Activated CD4-positive, CD25-positive, alpha-beta regulatory T cell treated with anti-CD3 and anti-CD28 coated beads, Interleukin-2, amount 50 U/mL, for 72 hours (primary cell): ENCODE data around the gene TAL1.
"Not testable (repeated sequence)": the region's sequence is repeated elsewhere in the genome, so short reads cannot be mapped to it uniquely, and the experiment has no call there.

Experiments
- DNase-seq: peaks from one replicate; pipeline ENCODE4 v3.0.0; 2021

The TAL1 gene

DNA sequence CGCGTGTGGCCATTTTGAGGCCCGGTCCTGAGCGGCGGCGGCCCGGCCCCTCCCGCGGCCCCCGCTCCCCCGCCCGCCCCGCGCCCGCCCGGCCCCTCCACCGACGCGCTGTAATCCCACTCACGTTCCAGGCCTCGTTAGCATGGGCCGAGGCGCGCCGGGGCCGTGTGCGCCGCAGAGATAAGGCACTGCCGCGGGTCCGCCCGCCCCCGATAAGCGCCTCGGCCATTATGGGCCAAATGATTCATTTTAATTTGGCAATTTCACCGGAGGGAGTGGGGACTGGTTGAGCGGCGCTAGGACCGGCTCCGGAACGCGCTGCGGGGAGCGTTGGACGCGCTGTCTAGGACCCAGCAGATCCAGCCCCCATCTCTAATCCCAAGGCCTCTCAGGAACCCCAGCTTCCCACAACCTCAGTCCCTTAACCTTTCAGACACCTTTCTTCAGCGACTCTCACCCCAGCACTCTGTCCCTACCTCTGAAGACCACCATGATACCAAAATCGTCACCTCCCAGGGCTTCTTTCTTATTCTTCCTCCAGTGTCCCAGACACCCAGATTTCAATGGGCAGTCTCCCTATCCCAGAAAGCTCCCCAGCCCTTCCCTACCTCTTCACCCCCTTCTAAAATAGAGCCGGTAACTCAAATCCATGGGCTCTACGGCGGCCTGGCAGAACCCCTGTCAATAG, at the start of gene TAL1:
Gene TAL1 (minus strand): TSS at position 39 of the 688 bp plus-strand sequence. CDS start 6,337 bp downstream, outside the sequence.
- DNase-seq = no peak

- DNase-seq = no peak
Measured at GRCh38 chr1:47280142-47280541, 48.1 kb upstream of the TAL1 start.

GRCh38 chr1:47276850-47277249, 44.8 kb upstream of the TAL1 start:
- DNase-seq = no peak

DNA sequence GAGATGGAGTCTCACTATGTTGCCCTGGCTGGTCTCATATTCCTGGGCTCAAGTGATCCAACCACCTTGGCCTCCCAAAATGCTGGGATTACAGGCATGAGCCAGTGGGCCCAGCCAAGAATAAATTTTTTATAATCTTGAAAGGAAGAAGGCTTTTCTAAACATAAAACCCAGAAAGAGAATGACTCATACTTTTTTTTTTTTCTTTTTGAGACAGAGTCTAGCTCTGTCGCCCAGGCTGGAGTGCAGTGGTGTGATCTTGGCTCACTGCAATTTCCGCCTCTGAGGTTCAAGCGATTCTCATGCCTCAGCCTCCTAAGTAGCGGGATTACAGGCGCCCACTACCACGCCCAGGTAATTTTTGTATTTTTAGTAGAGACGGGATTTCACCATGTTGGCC, 43.8 kb upstream of the TAL1 start:
- DNase-seq = not testable (repeated sequence)

- not testable (repeated sequence) for DNase-seq
Measured at GRCh38 chr1:47265529-47265928, 33.5 kb upstream of the TAL1 start.

- DNase-seq = no peak
Measured at GRCh38 chr1:47262787-47263413, 30.9 kb upstream of the TAL1 start.

DNA sequence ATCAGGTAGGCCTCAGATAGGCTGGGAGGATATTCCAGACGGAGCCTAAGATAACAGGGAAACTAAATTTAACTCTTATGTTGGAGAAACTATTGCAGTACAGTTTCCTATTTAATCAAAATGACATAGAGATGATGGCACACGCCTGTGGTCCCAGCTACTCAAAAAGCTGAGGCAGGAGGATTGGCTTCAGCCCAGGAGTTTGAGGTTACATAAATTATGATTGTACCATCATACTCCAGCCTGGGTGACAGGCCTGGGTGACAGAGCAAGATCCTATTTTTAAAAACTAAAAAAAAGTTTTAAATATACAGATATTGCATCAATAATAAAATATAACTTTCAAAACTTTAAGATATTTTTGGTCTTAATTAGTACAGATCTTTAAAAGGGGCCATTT, 25.2 kb upstream of the TAL1 start:
- no peak for DNase-seq

DNA sequence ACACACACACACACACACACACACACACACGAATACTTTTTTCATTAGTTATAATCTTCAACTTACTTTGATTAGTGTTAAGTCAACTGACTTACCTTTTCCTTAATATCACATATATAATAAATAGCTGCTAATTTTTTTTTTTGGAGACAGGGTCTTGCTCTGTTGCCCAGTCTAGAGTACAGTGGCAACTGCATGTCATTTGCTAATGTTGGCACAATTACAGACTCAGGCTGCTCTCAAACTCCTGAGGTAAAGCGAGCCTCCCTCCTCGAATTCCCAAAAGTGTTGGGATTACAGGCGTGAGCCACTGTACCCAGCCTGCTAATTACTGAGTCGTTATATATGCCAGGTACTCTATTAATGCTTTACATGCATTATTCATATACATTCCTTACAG, 20.8 kb upstream of the TAL1 start:
- DNase-seq = no peak

- no peak for DNase-seq
Measured at GRCh38 chr1:47252369-47252768, 20.3 kb upstream of the TAL1 start.

- DNase-seq = no peak
Measured at GRCh38 chr1:47249755-47250154, 17.7 kb upstream of the TAL1 start.

- DNase-seq = no peak
Measured at GRCh38 chr1:47244339-47244862, 12.4 kb upstream of the TAL1 start.

GRCh38 chr1:47243910-47244309, 11.9 kb upstream of the TAL1 start:
- DNase-seq = no peak

- DNase-seq = no peak
Measured at GRCh38 chr1:47241114-47242113, 9.4 kb upstream of the TAL1 start.

- DNase-seq = no peak
Measured at GRCh38 chr1:47238935-47239592, 7.0 kb upstream of the TAL1 start.

- no peak for DNase-seq
Measured at GRCh38 chr1:47235806-47236205, 3.8 kb upstream of the TAL1 start.

- no peak for DNase-seq
Measured at GRCh38 chr1:47235241-47235681, 3.2 kb upstream of the TAL1 start.

DNA sequence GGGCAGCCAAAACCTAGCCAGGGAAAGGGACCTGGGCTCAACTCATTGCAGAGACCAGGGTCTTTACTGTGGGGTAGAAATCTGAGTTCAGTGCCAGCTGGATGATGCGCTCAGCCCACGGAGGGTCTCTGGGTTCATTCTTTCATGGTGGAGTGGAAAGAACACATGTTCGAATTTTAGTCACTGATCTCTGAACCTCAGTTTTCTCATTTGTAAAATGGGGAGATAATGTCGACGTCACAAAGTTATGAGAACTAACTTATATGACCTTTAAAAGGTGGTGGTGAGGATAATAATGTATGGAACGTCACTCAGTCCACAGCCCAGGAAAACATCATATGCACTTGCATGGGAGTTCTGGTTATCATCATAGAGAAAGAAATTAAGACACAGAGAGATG, 1.2 kb upstream of the TAL1 start:
- DNase-seq = no peak

DNA sequence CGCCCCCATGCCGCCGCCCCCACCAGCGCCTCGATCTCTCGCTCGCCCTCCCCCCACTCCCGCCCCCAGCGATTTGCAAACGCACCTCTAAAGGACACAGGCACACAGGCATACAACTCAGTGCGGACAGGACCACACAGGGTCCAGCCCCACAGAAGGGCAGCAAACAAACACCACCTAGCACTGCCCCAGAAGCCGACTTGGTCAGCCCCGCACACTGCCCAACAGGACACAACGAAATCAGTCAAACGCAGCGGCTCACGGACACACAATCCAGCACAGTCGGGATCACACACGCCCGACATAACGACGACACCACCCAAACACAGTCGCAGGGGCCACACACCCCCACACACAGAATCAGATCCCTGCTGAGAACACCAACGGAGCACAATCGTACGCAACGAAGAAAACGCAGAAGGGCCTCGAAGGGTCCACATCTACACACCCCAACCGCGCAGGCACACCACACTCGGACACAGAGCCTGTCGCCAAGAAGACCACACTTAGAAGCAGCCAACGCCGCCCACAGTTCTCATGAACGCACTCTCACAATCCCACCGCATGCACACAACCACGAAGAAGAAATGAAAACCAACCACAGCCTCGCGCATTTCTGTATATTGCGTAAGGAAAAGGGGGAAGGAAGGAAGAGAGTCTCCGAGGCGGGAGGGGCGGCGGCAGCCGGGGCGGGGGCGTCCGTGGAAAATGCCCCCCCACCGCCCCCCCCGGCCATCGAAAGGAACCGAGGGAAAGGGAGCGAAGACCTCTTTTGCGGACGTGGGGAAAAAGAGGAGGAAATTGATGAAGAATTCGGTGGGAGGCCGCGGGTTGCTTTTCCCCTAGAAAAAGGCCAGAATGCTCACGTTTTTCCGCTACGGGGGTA, 481 bp downstream of the TAL1 start:
- no peak for DNase-seq

DNA sequence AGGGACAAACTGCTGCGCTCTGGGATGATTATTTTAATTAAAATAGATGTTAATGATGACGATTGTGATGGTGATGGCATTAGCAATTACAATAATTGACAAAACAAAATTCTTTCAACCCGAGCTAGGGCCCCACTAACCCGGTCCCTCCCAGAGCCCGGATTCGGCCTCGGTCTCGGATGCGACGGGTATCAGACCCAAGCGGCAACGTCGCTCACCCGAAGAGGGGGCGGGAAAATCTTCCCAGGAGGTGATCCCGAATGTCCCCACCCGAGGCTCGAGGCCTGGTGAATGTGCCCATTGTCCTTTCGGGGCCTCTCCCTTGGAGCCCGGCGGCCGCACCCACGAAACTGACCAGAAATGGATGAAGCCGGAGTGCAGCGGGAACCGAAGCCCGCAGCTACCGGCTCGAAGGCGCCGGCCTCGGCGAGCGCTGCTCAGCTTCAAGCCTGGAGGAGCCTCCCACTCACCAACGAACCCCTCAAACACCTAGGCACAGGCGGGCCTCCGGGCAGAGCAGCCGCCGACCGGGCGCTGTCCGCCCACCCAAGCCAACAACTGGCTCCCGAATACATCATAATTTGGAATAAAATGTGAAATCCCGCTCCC, 1.2 kb downstream of the TAL1 start:
- no peak for DNase-seq

- DNase-seq = no peak
Measured at GRCh38 chr1:47229886-47230691, 1.9 kb downstream of the TAL1 start.
